Keratinocyte (primary cell): ENCODE data around the gene DDA1. TPM values are rescaled to one million over a fixed set of nuclear protein-coding genes. Genes with fewer than 3 reads are reported as not detected.

Source experiments
- DNase-seq: peaks from one replicate; pipeline ENCODE4 v3.0.0-alpha.2; 2011; ENCODE audit warnings: low read depth, missing footprints, low spot score
- FAIRE-seq: peaks from 2 replicates; lab custom pipeline; 2011; peaks lifted over from hg19 to GRCh38; lab: Jason Lieb, UNC
- H2AFZ ChIP-seq: 2 replicates; pipeline ENCODE4 v1.6.0; 2012; ENCODE audit warnings: low read length, control low read depth, inconsistent platforms; ENCODE audit not compliant: control insufficient read depth
- H3K27ac ChIP-seq: 2 replicates; pipeline ENCODE4 v1.5.1; 2011; ENCODE audit warnings: low read length; ENCODE audit not compliant: control insufficient read depth, insufficient read depth
- H3K27me3 ChIP-seq: 3 replicates; pipeline ENCODE4 v1.6.0; 2011; ENCODE audit warnings: low read length; ENCODE audit not compliant: control insufficient read depth, insufficient read depth; ENCODE audit errors: extremely low read depth
- H3K36me3 ChIP-seq, 2 experiments: 2 replicates in 1 of 2; 3 replicates in 1 of 2; pipeline ENCODE4 v1.5.1; 2011; ENCODE audit warnings: low read length in 2 of 2, mild to moderate bottlenecking in 1 of 2; ENCODE audit not compliant: control insufficient read depth in 2 of 2, insufficient read depth in 2 of 2; ENCODE audit errors: extremely low read depth in 1 of 2
- H3K4me1 ChIP-seq: 3 replicates; pipeline ENCODE4 v1.5.1; 2011; ENCODE audit warnings: low read length; ENCODE audit not compliant: control insufficient read depth, insufficient read depth; ENCODE audit errors: extremely low read depth
- H3K4me2 ChIP-seq: 3 replicates; pipeline ENCODE4 v1.6.0; 2011; ENCODE audit warnings: low read depth, low read length; ENCODE audit not compliant: control insufficient read depth, insufficient read depth; ENCODE audit errors: extremely low read depth
- H3K4me3 ChIP-seq, 3 experiments: fragments of 200-600 bp in 1 of 3; sonication (generic) in 1 of 3; 2 replicates in 2 of 3; 3 replicates in 1 of 3; pipeline ENCODE4 v1.5.1; 2011 to 2016; ENCODE audit warnings: low read length in 3 of 3, mild to moderate bottlenecking in 3 of 3, control low read depth in 2 of 3, inconsistent platforms in 1 of 3, low read depth in 1 of 3, mixed read lengths in 1 of 3, mixed run types in 1 of 3, moderate library complexity in 1 of 3; ENCODE audit not compliant: control insufficient read depth in 2 of 3, insufficient read depth in 2 of 3; ENCODE audit errors: extremely low read depth in 1 of 3
- H3K79me2 ChIP-seq: 2 replicates; pipeline ENCODE4 v1.6.0; 2012; ENCODE audit warnings: low read length; ENCODE audit not compliant: control insufficient read depth, insufficient read depth
- H3K9ac ChIP-seq: 3 replicates; pipeline ENCODE4 v1.6.0; 2011; ENCODE audit warnings: low read length; ENCODE audit not compliant: control insufficient read depth, insufficient read depth; ENCODE audit errors: extremely low read depth
- H3K9me1 ChIP-seq: 3 replicates; pipeline ENCODE4 v1.6.0; 2011; ENCODE audit warnings: low read length; ENCODE audit not compliant: control insufficient read depth, insufficient read depth; ENCODE audit errors: extremely low read depth
- H3K9me3 ChIP-seq: 2 replicates; pipeline ENCODE4 v1.5.1; 2012; ENCODE audit warnings: low read depth, low read length; ENCODE audit not compliant: control insufficient read depth
- H4K20me1 ChIP-seq: 3 replicates; pipeline ENCODE4 v1.6.0; 2011; ENCODE audit warnings: low read length; ENCODE audit not compliant: control insufficient read depth, insufficient read depth; ENCODE audit errors: extremely low read depth
- CTCF ChIP-seq, 3 experiments: IDR thresholded peaks in 1 of 3; conservative IDR thresholded peaks in 1 of 3; optimal IDR thresholded peaks in 1 of 3; 2 replicates in 2 of 3; 3 replicates in 1 of 3; pipeline versions ENCODE3 to v1.5.1; 2011; ENCODE audit warnings: low read length in 3 of 3, mild to moderate bottlenecking in 3 of 3, moderate library complexity in 2 of 3, control low read depth in 1 of 3, inconsistent platforms in 1 of 3; ENCODE audit not compliant: insufficient read depth in 2 of 3; ENCODE audit errors: extremely low read depth in 1 of 3
- EZH2 ChIP-seq: IDR thresholded peaks from one replicate; pipeline ENCODE4 v1.6.1; 2012; ENCODE audit warnings: inconsistent platforms, mild to moderate bottlenecking, low read length, moderate library complexity
- dilution Hi-C: fragments of 300-500 bp; cut with MboI; formaldehyde crosslinking; loops from one replicate; pipeline ENCODE4 v1.7.0; 2020; ENCODE audit warnings: low sequenced_read_pairs; ENCODE audit not compliant: extremely low pct_ligation_motif_present
- polyA plus RNA-seq, 5 experiments: library from polyadenylated mRNA; depleted of rRNA in 3 of 5; stranded (reverse) in 3 of 5; stranded (forward) in 1 of 5; unstranded in 1 of 5; fragments of >200 nt; gene quantifications; 1 replicate in 1 of 5; 2 replicates in 3 of 5; 3 replicates in 1 of 5; pipeline versions ENCODE4 v1.2.1 to v1.2.3, GENCODE V29; 2011 to 2012; ENCODE audit warnings: missing spikeins in 2 of 5, low read depth in 1 of 5, low replicate concordance in 1 of 5

The DDA1 gene
- polyA plus RNA-seq, 1 donor (not counting 4 experiments of a cell fraction or from before 2014, with no cell fraction given), result 59.4 TPM

- H3K27me3 ChIP-seq, result peaks cover 25% of the 10 kb centered on the region
- no peak overlapping the region for H3K4me3 ChIP-seq
- H3K9ac ChIP-seq, result no peak overlapping the region
- TF ChIP-seq CTCF (optimal IDR thresholded peaks at IDR 0.05 in 1 of 3, IDR thresholded peaks at IDR 0.05 in 1 of 3, conservative IDR thresholded peaks at IDR 0.05 in 1 of 3; ENCODE audit: extremely low read depth in 1 of 3, insufficient read depth in 2 of 3, low read length in 3 of 3), result no peak
- TF ChIP-seq EZH2, result no peak
- no peaks in the 10 kb centered on the region for H4K20me1 ChIP-seq
- peaks cover 5 to 7% of the 10 kb centered on the region in 2 experiments for H3K36me3 ChIP-seq
- no peak overlapping the region for H3K27ac ChIP-seq
- H3K4me2 ChIP-seq, result peak overlapping the region; percentile 74
- no peaks in the 10 kb centered on the region for H3K9me3 ChIP-seq
- peaks cover 13% of the 10 kb centered on the region for H3K4me1 ChIP-seq
- dilution Hi-C loops, result no loop called here
- H3K79me2 ChIP-seq, result no peaks in the 10 kb centered on the region
- no peaks in the 10 kb centered on the region for H3K9me1 ChIP-seq
- DNase-seq, result no peak
- H2AFZ ChIP-seq, result no peak overlapping the region
- FAIRE-seq, result no peak
These were observed 17.8 kb downstream of the DDA1 start for GRCh38 chr19:17327068-17327653.

- Histone ChIP-seq H3K9me3 (no peaks in the 10 kb centered on the region), H3K4me3 (peak overlapping the region; percentile 22 to 59 (median 58)), H3K4me2 (peak overlapping the region; percentile 74), H2AFZ (peak overlapping the region; percentile 91), H3K4me1 (peaks cover 13% of the 10 kb centered on the region), H3K27ac (no peak overlapping the region), H3K79me2 (no peaks in the 10 kb centered on the region), H3K36me3 (peaks cover 0 to under 1% of the 10 kb centered on the region in 2 experiments), H3K9me1 (no peaks in the 10 kb centered on the region), H3K27me3 (peaks cover 25% of the 10 kb centered on the region), H3K9ac (peak overlapping the region; percentile 52), H4K20me1 (no peaks in the 10 kb centered on the region)
- DNase-seq (no peak), FAIRE-seq (peak; percentile 93)
- dilution Hi-C loops, result no loop called here
- no peak for TF ChIP-seq EZH2
- peak; percentile 75 to 96 (median 81) for TF ChIP-seq CTCF (optimal IDR thresholded peaks at IDR 0.05 in 1 of 3, IDR thresholded peaks at IDR 0.05 in 1 of 3, conservative IDR thresholded peaks at IDR 0.05 in 1 of 3; ENCODE audit: extremely low read depth in 1 of 3, insufficient read depth in 2 of 3, low read length in 3 of 3)
These were observed 18.5 kb downstream of the DDA1 start for GRCh38 chr19:17327654-17328516.
